HG03571 (cell line): ENCODE results near the gene SH3TC1.

ENCODE experiments used
- ATAC-seq: cut with Tn5 transposase; IDR thresholded peaks from one replicate; pipeline ENCODE4 v1.9.1; 2021; ENCODE audit not compliant: unreplicated experiment

Gene SH3TC1

GRCh38 chr4:8274765-8275547 lies 75.9 kb downstream of the SH3TC1 start:
- ATAC-seq, result no peak

- ATAC-seq, result no peak
Measured at GRCh38 chr4:8275548-8275910, 76.4 kb downstream of the SH3TC1 start.

GRCh38 chr4:8276358-8277240 lies 77.5 kb downstream of the SH3TC1 start:
- no peak for ATAC-seq

GRCh38 chr4:8277356-8278008 lies 78.4 kb downstream of the SH3TC1 start:
- no peak for ATAC-seq

- ATAC-seq, result no peak
Measured at GRCh38 chr4:8278009-8278395, 78.9 kb downstream of the SH3TC1 start.

GRCh38 chr4:8278421-8279287 lies 79.6 kb downstream of the SH3TC1 start:
- no peak for ATAC-seq

GRCh38 chr4:8279321-8280157 lies 80.4 kb downstream of the SH3TC1 start:
- ATAC-seq, result no peak

GRCh38 chr4:8280158-8280875 lies 81.2 kb downstream of the SH3TC1 start:
- no peak for ATAC-seq

GRCh38 chr4:8280876-8281440 lies 81.9 kb downstream of the SH3TC1 start:
- ATAC-seq, result no peak

GRCh38 chr4:8281519-8282133 lies 82.5 kb downstream of the SH3TC1 start:
- ATAC-seq, result no peak

GRCh38 chr4:8282134-8282641 lies 83.1 kb downstream of the SH3TC1 start:
- ATAC-seq, result no peak

- ATAC-seq, result no peak
Measured at GRCh38 chr4:8282742-8283141, 83.7 kb downstream of the SH3TC1 start.

- no peak for ATAC-seq
Measured at GRCh38 chr4:8283161-8283560, 84.1 kb downstream of the SH3TC1 start.

GRCh38 chr4:8283631-8284121 lies 84.6 kb downstream of the SH3TC1 start:
- no peak for ATAC-seq

GRCh38 chr4:8284391-8284790 lies 85.3 kb downstream of the SH3TC1 start:
- ATAC-seq, result no peak

GRCh38 chr4:8285143-8285975 lies 86.3 kb downstream of the SH3TC1 start:
- no peak for ATAC-seq
